Fibroblast of gingiva (primary cell): Measurements from ENCODE around the gene NSUN6.

Source experiments
- DNase-seq: peaks from one replicate; pipeline ENCODE4 v3.0.0-alpha.2; 2011; ENCODE audit warnings: low read depth

NSUN6 gene

DNA sequence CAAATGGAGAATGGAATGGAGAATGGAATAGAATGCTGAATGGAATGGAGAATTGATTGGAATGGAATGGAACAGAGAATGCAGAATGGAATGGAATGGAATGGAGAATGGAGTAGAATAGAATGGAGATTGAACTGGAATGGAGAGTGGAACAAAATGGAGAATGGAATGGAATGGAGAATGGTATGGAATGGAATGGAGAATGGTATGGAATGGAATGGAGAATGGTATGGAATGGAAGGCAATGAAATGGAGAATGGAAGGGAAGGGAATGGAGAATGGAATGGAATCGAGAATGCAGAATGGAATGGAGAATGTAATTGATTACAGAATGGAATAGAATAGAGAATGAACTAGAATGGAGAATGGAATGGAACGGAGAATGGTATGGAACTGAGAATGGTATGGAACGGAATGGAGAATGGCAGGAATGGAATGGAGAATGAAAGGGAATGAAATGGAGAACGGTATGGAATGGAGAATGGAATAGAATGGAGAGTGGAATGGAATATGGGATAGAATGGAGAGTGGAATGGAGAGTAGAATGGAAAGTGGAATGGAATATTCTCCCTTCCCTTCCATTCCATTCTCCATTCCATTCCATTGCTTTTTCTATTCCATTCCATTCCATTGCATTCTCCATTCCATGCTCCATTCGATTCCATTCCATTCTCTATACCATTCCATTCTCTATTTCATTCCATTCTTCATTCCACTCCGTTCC, 88.2 kb downstream of the NSUN6 start:
- DNase-seq = no peak

DNA sequence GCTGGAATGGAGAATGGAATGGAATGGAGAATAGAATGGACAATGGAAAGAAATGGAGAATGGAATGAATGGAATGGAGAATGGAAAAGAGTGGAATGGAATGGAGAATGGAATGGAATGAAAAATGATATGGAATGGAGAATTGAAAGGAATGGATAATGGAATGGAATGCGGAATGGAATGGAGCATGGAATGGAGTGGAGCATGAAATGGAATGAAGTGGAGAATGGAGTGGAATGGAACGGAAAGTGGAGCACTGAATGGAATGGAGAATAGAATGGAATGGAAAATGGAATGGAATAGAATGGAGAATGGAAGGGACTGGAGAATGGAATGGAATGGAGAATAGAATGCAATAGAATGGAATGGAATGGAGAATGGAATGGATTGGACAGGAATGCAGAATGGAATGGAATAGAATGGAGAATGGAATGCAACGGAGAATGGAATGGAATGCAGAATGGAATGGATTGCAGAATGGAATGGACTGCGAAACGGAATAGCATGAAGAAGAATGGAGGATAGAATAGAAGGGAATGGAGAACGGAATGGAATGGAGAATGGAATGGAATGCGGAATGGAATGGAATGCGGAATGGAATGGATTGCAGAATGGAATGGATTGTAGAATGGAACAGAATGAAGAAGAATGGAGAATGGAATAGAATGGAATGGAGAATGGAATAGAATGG, 89.4 kb downstream of the NSUN6 start:
- DNase-seq = no peak

DNA sequence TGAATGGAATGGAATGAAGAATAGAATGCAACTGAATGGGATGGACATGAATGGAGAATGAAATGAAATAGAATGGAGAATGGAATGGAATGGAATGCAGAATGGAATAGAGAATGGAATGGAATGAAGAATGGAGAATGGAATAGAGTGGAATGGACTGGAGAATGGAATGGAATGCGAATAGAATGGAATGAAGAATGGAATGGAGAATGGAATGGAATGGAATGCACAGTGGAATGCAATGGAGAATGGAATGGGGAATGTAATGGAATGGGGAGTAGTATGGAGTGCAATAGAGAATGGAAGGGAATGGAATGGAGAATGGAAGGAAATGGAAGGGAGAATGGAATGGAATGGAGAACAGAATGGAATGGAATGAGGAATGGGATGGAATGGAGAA, 93.4 kb downstream of the NSUN6 start:
- no peak for DNase-seq

GRCh38 chr10:18556522-18557147, 94.8 kb downstream of the NSUN6 start:
- no peak for DNase-seq

- no peak for DNase-seq
Observed at GRCh38 chr10:18554479-18554878, 96.9 kb downstream of the NSUN6 start.

DNA sequence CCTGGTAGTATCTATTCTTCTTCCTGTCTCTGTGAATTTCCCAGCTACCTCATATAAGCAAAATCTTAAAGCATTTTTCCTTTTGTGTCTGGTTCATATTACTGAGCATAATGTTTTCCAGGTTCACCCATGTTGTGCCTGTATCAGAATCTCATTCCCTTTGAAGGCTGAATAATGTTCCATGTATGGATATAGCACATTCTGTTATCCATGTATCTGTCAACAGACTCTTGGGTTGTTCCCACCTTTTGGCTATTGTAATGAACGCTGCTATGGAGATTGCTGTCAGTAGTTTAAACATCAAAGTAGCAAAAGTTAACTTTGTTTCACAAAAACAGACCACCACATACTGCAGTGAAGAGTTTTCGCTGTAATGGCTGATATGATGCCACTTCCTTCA, 99.9 kb downstream of the NSUN6 start:
- DNase-seq = no peak

GRCh38 chr10:18549105-18549504, 102.3 kb downstream of the NSUN6 start:
- no peak for DNase-seq

- DNase-seq = no peak
Observed at GRCh38 chr10:18545621-18546305, 105.6 kb downstream of the NSUN6 start.

GRCh38 chr10:18542832-18543231, 108.6 kb downstream of the NSUN6 start:
- peak; percentile 31 for DNase-seq

GRCh38 chr10:18540195-18540594, 111.2 kb downstream of the NSUN6 start:
- no peak for DNase-seq

DNA sequence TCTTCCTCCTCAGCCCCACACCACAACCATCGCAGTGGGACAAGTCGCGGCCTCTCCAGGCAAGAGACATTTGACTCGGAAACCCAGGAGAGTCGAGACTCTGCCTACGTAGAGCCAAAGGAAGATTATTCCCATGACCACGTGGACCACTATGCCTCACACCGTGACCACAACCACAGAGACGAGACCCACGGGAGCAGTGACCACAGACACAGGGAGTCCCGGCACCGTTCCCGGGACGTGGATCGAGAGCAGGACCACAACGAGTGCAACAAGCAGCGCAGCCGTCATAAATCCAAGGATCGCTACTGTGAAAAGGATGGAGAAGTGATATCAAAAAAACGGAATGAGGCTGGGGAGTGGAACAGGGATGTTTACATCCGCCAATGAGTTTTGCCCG, 112.1 kb downstream of the NSUN6 start:
- DNase-seq = no peak

GRCh38 chr10:18533896-18534295, 117.5 kb downstream of the NSUN6 start:
- no peak for DNase-seq

- DNase-seq = no peak
Observed at GRCh38 chr10:18532881-18533535, 118.4 kb downstream of the NSUN6 start.

- DNase-seq = no peak
Observed at GRCh38 chr10:18528292-18528691, 123.1 kb downstream of the NSUN6 start.

DNA sequence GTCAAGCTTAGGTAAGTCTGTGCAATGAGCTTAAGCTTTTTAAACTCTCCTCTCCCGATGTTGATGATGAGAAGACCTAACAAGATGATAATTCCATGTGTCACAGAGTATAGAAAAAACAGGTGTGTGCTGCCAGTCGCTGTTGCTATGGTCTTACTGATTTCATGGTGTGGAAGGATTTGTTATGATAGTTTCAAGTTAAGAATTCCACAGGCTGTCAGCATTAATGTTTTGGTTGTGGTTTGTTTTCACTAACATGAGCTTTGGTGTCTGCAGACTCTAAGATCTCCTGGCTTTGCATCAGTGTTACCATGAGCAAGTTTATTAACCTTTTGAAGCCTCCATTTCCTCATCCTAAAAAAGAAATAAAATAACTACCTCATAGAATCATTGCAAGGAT, 123.7 kb downstream of the NSUN6 start:
- no peak for DNase-seq

DNA sequence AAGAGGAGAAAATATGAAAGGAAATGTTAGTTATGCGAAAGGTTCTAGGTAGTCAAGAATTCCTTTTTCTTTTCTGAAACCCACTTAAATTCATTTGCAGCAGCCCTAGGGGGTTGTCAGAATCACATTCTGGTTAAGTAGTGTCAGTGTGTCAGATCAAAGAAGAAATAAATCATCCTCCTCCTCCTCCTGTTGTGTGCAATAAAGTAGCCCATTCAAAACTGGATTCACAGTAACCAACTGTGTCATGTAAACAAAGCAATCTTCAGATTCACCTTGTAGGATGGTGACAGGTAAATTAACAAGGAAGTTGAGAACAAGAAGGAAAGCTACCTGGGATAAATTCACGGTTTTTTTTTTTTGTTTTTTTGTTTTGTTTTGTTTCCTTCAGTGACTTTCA, 127.5 kb downstream of the NSUN6 start:
- DNase-seq = no peak

- peak; percentile 30 for DNase-seq
Observed at GRCh38 chr10:18523025-18523424, 128.4 kb downstream of the NSUN6 start.

- no peak for DNase-seq
Observed at GRCh38 chr10:18516851-18517250, 134.5 kb downstream of the NSUN6 start.

DNA sequence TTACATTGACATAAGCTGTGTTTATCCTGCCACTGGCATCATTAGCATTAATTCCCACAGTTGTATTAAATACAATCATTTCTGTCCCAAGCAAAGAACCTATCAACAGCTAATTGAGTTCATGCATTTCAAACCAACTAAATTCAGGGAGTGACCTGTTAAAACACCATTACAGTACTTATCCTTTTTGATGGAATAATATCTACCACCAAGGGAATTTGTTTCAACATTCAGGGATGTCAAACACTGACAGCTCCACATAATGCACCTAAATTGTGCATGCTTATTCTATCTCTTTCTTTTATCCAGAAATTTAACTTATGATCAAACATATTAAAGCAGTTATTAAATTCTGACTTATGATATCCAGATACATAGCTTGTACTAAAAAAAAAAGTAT, 136.8 kb downstream of the NSUN6 start:
- no peak for DNase-seq

DNA sequence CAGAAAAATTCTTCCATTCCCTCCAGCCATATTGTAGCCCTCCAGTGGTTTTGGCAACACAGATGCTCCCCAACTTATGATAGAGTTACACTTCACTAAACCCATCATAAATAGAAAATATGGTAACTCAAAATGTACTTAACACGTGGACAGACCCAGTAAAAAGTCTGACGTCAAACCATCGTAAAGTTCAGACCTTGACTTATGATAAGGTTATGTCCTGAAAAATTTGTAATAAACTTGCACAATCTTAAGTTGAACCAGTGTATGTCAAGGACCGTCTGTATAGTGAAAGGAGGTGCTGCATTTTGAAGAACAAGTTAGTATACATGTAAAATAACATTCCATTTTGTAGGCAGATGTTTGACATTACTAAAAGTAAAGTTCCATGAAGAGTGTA, 142.8 kb downstream of the NSUN6 start:
- DNase-seq = no peak

GRCh38 chr10:18505456-18506118, 145.8 kb downstream of the NSUN6 start:
- DNase-seq = peak; percentile 75

DNA sequence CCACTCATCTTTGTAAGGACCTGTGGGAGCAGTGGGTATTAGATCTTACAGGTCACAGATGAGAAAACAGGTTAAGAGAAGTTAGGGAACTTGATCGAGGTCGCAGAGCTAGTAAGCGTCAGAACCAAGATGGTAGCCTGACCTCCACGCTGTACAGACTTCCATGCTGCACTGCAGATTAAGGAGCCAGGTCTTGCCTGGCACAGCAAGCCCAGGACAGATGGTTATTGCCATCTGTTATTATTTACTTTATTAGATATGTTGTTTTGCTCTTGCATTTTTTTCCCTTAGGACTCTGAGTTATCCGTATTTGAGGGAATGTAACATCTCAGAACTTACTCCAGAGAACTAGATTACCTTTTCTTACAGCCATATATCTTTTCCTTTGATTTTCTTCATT, 147.2 kb downstream of the NSUN6 start:
- no peak for DNase-seq
